Gastrocnemius medialis (tissue), 4 donors: ENCODE results near the gene PRMT1.

ENCODE experiments used
- POLR2A ChIP-seq, 2 donors: fragments of 450-650 bp; IDR thresholded peaks; one replicate each; pipeline ENCODE4 v1.6.1; 2017; ENCODE audit warnings: antibody characterized with exemption in 2 of 2, mild to moderate bottlenecking in 2 of 2, moderate library complexity in 2 of 2
- TF ChIP-seq, protein P1 (sequence below), 5 experiments: fragments of 450-650 bp in 3 of 5; fragments of 200-600 bp in 2 of 5; sonication (generic) in 2 of 5; IDR thresholded peaks in 4 of 5; conservative IDR thresholded peaks in 1 of 5; 1 replicate in 4 of 5; 2 replicates in 1 of 5; pipeline ENCODE4 v1.5.1; 2016 to 2019; ENCODE audit warnings: antibody characterized with exemption in 5 of 5, mild to moderate bottlenecking in 3 of 5, moderate library complexity in 3 of 5

DNA sequence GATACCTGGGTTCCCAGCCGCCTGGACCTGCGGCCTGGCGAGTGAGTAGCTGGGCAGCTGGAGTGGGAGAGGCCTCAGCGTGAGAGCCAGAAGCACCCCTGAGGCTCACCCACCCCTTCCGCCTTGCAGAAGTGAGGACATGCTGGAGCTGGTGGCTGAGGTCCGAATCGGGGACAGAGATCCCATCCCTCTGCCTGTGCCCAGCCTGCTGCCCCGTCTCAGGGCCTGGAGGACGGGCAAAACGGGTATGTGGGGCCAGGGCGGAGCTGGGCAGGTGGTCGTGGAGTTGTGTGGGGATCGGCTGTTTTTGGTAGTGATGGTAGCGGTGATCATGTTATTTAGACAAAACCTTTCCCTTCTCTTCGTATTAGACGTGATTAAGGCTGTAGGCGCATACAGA lies 30.5 kb upstream of the PRMT1 start:
- no peak for TF ChIP-seq POLR2A (IDR thresholded peaks at IDR 0.05)
- TF ChIP-seq, protein P1, sequence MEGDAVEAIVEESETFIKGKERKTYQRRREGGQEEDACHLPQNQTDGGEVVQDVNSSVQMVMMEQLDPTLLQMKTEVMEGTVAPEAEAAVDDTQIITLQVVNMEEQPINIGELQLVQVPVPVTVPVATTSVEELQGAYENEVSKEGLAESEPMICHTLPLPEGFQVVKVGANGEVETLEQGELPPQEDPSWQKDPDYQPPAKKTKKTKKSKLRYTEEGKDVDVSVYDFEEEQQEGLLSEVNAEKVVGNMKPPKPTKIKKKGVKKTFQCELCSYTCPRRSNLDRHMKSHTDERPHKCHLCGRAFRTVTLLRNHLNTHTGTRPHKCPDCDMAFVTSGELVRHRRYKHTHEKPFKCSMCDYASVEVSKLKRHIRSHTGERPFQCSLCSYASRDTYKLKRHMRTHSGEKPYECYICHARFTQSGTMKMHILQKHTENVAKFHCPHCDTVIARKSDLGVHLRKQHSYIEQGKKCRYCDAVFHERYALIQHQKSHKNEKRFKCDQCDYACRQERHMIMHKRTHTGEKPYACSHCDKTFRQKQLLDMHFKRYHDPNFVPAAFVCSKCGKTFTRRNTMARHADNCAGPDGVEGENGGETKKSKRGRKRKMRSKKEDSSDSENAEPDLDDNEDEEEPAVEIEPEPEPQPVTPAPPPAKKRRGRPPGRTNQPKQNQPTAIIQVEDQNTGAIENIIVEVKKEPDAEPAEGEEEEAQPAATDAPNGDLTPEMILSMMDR (IDR thresholded peaks at IDR 0.05 in 4 of 5, conservative IDR thresholded peaks at IDR 0.05 in 1 of 5), result no peak
